ENCODE results near the gene CES3.
A peak's percentile ranks its signal among the peaks of the same experiment; 100 is the strongest.

Gene CES3

GRCh38 chr16:66926171-66926947, 34.7 kb upstream of the CES3 start:
- POLR2A ChIA-PET = interaction anchor here (0.6 to 1.4 kb wide), 2 partner anchors 20 to 282 kb away, joined by 3 to 5 read pairs; no protein-coding TSS in a partner anchor
- TF ChIP-seq ZIC2 (tag by site-specific recombination; IDR thresholded peaks at IDR 0.05) (no peak), GLI2 (tag by site-specific recombination; IDR thresholded peaks at IDR 0.05; ENCODE audit: borderline replicate concordance, low read depth) (no peak), IKZF3 (tag by site-specific recombination; IDR thresholded peaks at IDR 0.05) (no peak)
- Histone ChIP-seq H3K4me1 (ENCODE audit: control insufficient read depth, insufficient read depth, low read length) (no peaks in the 10 kb centered on the region; the same call in 1 of the 2 replicates), H3K9me3 (ENCODE audit: control insufficient read depth, insufficient read depth, low read depth, low read length) (no peaks in the 10 kb centered on the region), H3K36me3 (ENCODE audit: control insufficient read depth in 2 of 2, insufficient read depth in 1 of 2, low read length in 2 of 2) (peaks cover 2 to 3% of the 10 kb centered on the region in 2 experiments; a peak in 2 of 3 replicates), H3K27ac (ENCODE audit: extremely low read depth, low read depth, low read length) (no peak overlapping the region), H3K4me3 (ENCODE audit: low read depth, low read length) (no peak overlapping the region)
- CTCF ChIA-PET = interaction anchor here (0.6 to 15.1 kb wide), 7 partner anchors 21 to 96 kb away, joined by 3 to 268 read pairs (median 3); partner anchors contain the start of gene NAE1

- POLR2A ChIA-PET = interaction anchor here (1.4 kb wide), 1 partner anchor 21 kb away, joined by 5 read pairs; no protein-coding TSS in a partner anchor
- no peaks in the 10 kb centered on the region; the same call in 1 of the 2 replicates for H3K4me1 ChIP-seq (ENCODE audit: control insufficient read depth, insufficient read depth, low read length)
- 0 out of 2 replicates have a peak overlapping the region, but pooled peaks have one; percentile 12 for H3K27ac ChIP-seq (ENCODE audit: extremely low read depth, low read depth, low read length)
- no peak overlapping the region for H3K4me3 ChIP-seq (ENCODE audit: low read depth, low read length)
- no peaks in the 10 kb centered on the region for H3K9me3 ChIP-seq (ENCODE audit: control insufficient read depth, insufficient read depth, low read depth, low read length)
- CTCF ChIA-PET = interaction anchor here (0.6 to 15.1 kb wide), 9 partner anchors 15 to 97 kb away, joined by 3 to 268 read pairs (median 3); partner anchors contain the start of gene NAE1
- H3K36me3 ChIP-seq (ENCODE audit: control insufficient read depth in 2 of 2, insufficient read depth in 1 of 2, low read length in 2 of 2) = peaks cover 4 to 8% of the 10 kb centered on the region in 2 experiments; a peak in 2 of 3 replicates
- no peak for TF ChIP-seq TCF7L2 (IDR thresholded peaks at IDR 0.05; ENCODE audit: borderline replicate concordance, low read depth, low read length)
- no peak for TF ChIP-seq ZNF18 (tag by site-specific recombination; IDR thresholded peaks at IDR 0.05)
- no peak for TF ChIP-seq RBAK (tag by site-specific recombination; IDR thresholded peaks at IDR 0.05)
- TF ChIP-seq ZNF585B (tag by site-specific recombination; IDR thresholded peaks at IDR 0.05) = no peak
- TF ChIP-seq ELK4 (IDR thresholded peaks at IDR 0.05; ENCODE audit: borderline replicate concordance, low read depth, low read length) = no peak
- no peak for TF ChIP-seq ZNF16 (tag by site-specific recombination; IDR thresholded peaks at IDR 0.05; ENCODE audit: low read depth)
- no peak for TF ChIP-seq ZNF169 (tag by site-specific recombination; IDR thresholded peaks at IDR 0.05)
- no peak for TF ChIP-seq ZNF488 (tag by site-specific recombination; IDR thresholded peaks at IDR 0.05)
- TF ChIP-seq ZBTB49 (tag by site-specific recombination; IDR thresholded peaks at IDR 0.05; ENCODE audit: low read depth) = no peak
- no peak for TF ChIP-seq ZSCAN30 (tag by site-specific recombination; IDR thresholded peaks at IDR 0.05)
- TF ChIP-seq PRDM2 (tag by site-specific recombination; IDR thresholded peaks at IDR 0.05; ENCODE audit: borderline replicate concordance) = no peak
- no peak for TF ChIP-seq ZBTB20 (tag by site-specific recombination; IDR thresholded peaks at IDR 0.05)
- TF ChIP-seq ZNF600 (tag by site-specific recombination; IDR thresholded peaks at IDR 0.05) = no peak
- TF ChIP-seq ZNF223 (tag by site-specific recombination; IDR thresholded peaks at IDR 0.05) = peak; percentile 90
- peak; percentile 31; the same call in 1 of the 2 replicates for TF ChIP-seq PATZ1 (tag by site-specific recombination; IDR thresholded peaks at IDR 0.05)
These were observed 34.1 kb upstream of the CES3 start for GRCh38 chr16:66926961-66927436.

Measured in HEK293 (cell line).